Liver (tissue), 9 donors: ENCODE measurements around the gene CATSPERE. TPM values are rescaled to one million over a fixed set of nuclear protein-coding genes. Genes with fewer than 3 reads are reported as not detected.

Source experiments
- DNase-seq: peaks from one replicate; pipeline ENCODE4 v3.0.0-alpha.2; 2017; ENCODE audit warnings: low spot score
- H3K27ac ChIP-seq, 2 donors: one replicate each; pipeline ENCODE4 v1.7.0; 2013; ENCODE audit warnings: inconsistent platforms in 2 of 2, low read length in 2 of 2, control low read depth in 1 of 2, low read depth in 1 of 2, mild to moderate bottlenecking in 1 of 2
- H3K27me3 ChIP-seq, 4 donors: one replicate each; pipeline versions ENCODE4 v1.6.1 to v1.7.0; 2013; ENCODE audit warnings: low read length in 3 of 4, inconsistent platforms in 1 of 4, mild to moderate bottlenecking in 1 of 4, moderate library complexity in 1 of 4; ENCODE audit not compliant: control insufficient read depth in 4 of 4, insufficient read depth in 4 of 4
- H3K36me3 ChIP-seq, 4 donors: one replicate each; pipeline versions ENCODE4 v1.6.1 to v1.7.0; 2013; ENCODE audit warnings: low read length in 3 of 4, mild to moderate bottlenecking in 3 of 4, low read depth in 1 of 4, moderate library complexity in 1 of 4; ENCODE audit not compliant: control insufficient read depth in 4 of 4, insufficient read depth in 3 of 4
- H3K4me1 ChIP-seq, 4 donors: one replicate each; pipeline versions ENCODE4 v1.6.1 to v1.7.0; 2013; ENCODE audit warnings: low read length in 3 of 4, mild to moderate bottlenecking in 3 of 4, moderate library complexity in 1 of 4; ENCODE audit not compliant: control insufficient read depth in 4 of 4, insufficient read depth in 4 of 4
- H3K4me3 ChIP-seq, 3 donors: one replicate each; pipeline versions ENCODE4 v1.6.1 to v1.7.0; 2013; ENCODE audit warnings: low read length in 3 of 3, control low read depth in 1 of 3, low read depth in 1 of 3, mild to moderate bottlenecking in 1 of 3
- H3K9ac ChIP-seq, 2 donors: one replicate each; pipeline ENCODE4 v1.7.0; 2013; ENCODE audit warnings: low read length in 2 of 2, mild to moderate bottlenecking in 2 of 2, moderate library complexity in 2 of 2, control low read depth in 1 of 2, low read depth in 1 of 2
- H3K9me3 ChIP-seq, 4 donors: one replicate each; pipeline versions ENCODE4 v1.6.1 to v1.7.0; 2013; ENCODE audit warnings: low read length in 3 of 4; ENCODE audit not compliant: control insufficient read depth in 4 of 4
- EGR1 ChIP-seq, 2 donors: IDR thresholded peaks; 2 replicates each; pipeline ENCODE4 v1.6.1; 2016 to 2018; ENCODE audit warnings: antibody characterized with exemption in 2 of 2, low read depth in 2 of 2
- FOXA1 ChIP-seq: IDR thresholded peaks from 2 replicates; pipeline ENCODE4 v1.6.1; 2016; ENCODE audit warnings: antibody characterized with exemption
- FOXA2 ChIP-seq: IDR thresholded peaks from 2 replicates; pipeline ENCODE4 v1.6.1; 2016; ENCODE audit warnings: antibody characterized with exemption
- GABPA ChIP-seq, 2 donors: IDR thresholded peaks in 1 of 2; conservative IDR thresholded peaks in 1 of 2; 2 replicates each; pipeline ENCODE4 v1.6.1; 2016; ENCODE audit warnings: antibody characterized with exemption in 2 of 2, mild to moderate bottlenecking in 1 of 2, moderate library complexity in 1 of 2
- HNF4A ChIP-seq, 2 donors: conservative IDR thresholded peaks; 2 replicates each; pipeline ENCODE4 v1.6.1; 2016; ENCODE audit warnings: antibody characterized with exemption in 2 of 2, mild to moderate bottlenecking in 2 of 2
- HNF4G ChIP-seq: IDR thresholded peaks from 2 replicates; pipeline ENCODE4 v1.6.1; 2016; ENCODE audit warnings: antibody characterized with exemption
- JUND ChIP-seq, 2 donors: IDR thresholded peaks; 2 replicates each; pipeline ENCODE4 v1.6.1; 2016; ENCODE audit warnings: antibody characterized with exemption in 2 of 2
- NR2F2 ChIP-seq: IDR thresholded peaks from 2 replicates; pipeline ENCODE4 v1.6.1; 2016; ENCODE audit warnings: antibody characterized with exemption
- RAD21 ChIP-seq, 2 donors: IDR thresholded peaks; 2 replicates each; pipeline ENCODE4 v1.6.1; 2016; ENCODE audit warnings: antibody characterized with exemption in 2 of 2, mild to moderate bottlenecking in 2 of 2
- RXRA ChIP-seq, 2 donors: IDR thresholded peaks; 2 replicates each; pipeline ENCODE4 v1.6.1; 2017 to 2018; ENCODE audit warnings: antibody characterized with exemption in 2 of 2, mild to moderate bottlenecking in 1 of 2
- TAF1 ChIP-seq: conservative IDR thresholded peaks from 2 replicates; pipeline ENCODE4 v1.6.1; 2016; ENCODE audit warnings: antibody characterized with exemption, mild to moderate bottlenecking
- YY1 ChIP-seq: IDR thresholded peaks from 2 replicates; pipeline ENCODE4 v1.6.1; 2016; ENCODE audit warnings: antibody characterized with exemption, mild to moderate bottlenecking
- WGBS: extraction: QIAGEN DNeasy Blood & Tissue Kit; methylation state at CpG from one replicate; pipeline ENCODE4 v1.1.7; 2013; 5-methylcytosine and 5-hydroxymethylcytosine counted together
- polyA plus RNA-seq, 2 donors: library from polyadenylated mRNA; stranded (reverse) in 1 of 2; unstranded in 1 of 2; fragments of 200-250 nt in 1 of 2; fragments of >200 nt in 1 of 2; fragmentation: Nextera tagmentation in 1 of 2; extraction: Ambion mirVana in 1 of 2; gene quantifications; one replicate each; pipeline versions ENCODE4 v1.2.1 to v1.2.3, GENCODE V29; 2013 to 2015
- total RNA-seq, 2 donors: library from RNA; depleted of rRNA; stranded (reverse); fragments of >200 nt; gene quantifications; one replicate each; pipeline ENCODE4 v1.2.3, GENCODE V29; 2014
- TF ChIP-seq, protein P1 (sequence below): IDR thresholded peaks from 2 replicates; pipeline ENCODE4 v1.6.1; 2016; ENCODE audit warnings: antibody characterized with exemption
- TF ChIP-seq, protein P2 (sequence below): IDR thresholded peaks from 2 replicates; pipeline ENCODE4 v1.6.1; 2016; ENCODE audit warnings: antibody characterized with exemption
- TF ChIP-seq, protein P3 (sequence below): IDR thresholded peaks from 2 replicates; pipeline ENCODE4 v1.6.1; 2016; ENCODE audit warnings: antibody characterized with exemption
- TF ChIP-seq, protein P4 (sequence below): IDR thresholded peaks from 2 replicates; pipeline ENCODE4 v1.6.1; 2016; ENCODE audit warnings: antibody characterized with exemption, mild to moderate bottlenecking
- TF ChIP-seq, protein P5 (sequence below): fragments of 150-350 bp; IDR thresholded peaks from 2 replicates; pipeline ENCODE4 v1.5.1; 2017; ENCODE audit warnings: improper control_type of control experiment, low read depth, low read length; ENCODE audit not compliant: missing input control
- donor health status: healthy.
- donor health status: healthy.
- donor health status: healthy.
- donor health status: healthy.
- donor health status: healthy.

Gene CATSPERE
- total and polyA plus RNA-seq, 4 donors = 0.15 to 0.79 (median 0.53) TPM

DNA sequence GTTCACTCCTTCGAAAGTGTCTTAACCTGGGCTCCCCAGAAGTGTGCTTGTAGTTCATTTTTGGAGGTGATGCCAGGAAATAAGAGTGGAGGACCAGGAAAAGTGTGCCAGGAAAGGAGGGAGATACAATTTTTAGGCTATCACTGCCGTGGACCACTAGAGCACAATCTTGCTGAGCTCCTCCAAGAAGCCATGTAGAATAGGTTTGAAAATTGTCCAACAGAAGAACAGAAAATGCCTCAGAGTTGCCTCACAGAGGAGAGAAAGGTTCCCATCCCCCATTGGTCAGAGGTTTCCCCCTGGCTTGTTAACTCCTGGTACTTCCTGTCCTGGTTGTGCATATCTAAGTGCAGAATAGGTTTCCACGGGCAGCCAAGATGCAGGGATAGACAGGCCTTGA, 41.6 kb downstream of the CATSPERE start:
- Histone ChIP-seq H3K27ac (no peak overlapping the region), H3K4me1 (no peaks in the 10 kb centered on the region), H3K4me3 (no peak overlapping the region), H3K36me3 (no peaks in the 10 kb centered on the region), H3K27me3 (no peaks in the 10 kb centered on the region), H3K9ac (no peak overlapping the region), H3K9me3 (no peaks in the 10 kb centered on the region)
- TF ChIP-seq, protein P1, sequence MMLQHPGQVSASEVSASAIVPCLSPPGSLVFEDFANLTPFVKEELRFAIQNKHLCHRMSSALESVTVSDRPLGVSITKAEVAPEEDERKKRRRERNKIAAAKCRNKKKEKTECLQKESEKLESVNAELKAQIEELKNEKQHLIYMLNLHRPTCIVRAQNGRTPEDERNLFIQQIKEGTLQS = no peak
- TF ChIP-seq FOXA1 (no peak), HNF4G (no peak)
- DNase-seq = no peak
- whole genome bisulfite sequencing = 89% methylated on average over 3 of the region's 3 CpGs

DNA sequence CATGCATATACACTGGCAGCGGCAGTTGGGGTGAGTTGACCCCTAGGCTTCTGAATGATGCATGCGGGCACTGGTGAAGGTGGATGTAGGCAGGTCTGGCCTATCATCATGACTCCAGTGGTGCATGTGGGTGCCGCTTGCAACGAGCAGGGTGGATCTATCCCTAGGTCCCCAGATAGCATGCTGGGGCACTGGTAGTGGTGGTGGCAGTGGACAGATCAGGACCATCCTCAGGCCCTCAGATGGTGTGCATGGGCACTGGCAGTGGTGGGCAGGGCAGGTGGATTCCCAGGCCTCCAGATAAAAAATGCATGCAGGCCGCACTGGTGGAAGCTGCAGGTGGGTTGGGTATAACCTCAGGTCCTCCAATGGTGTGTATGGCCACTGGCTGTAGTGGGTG, 52.4 kb downstream of the CATSPERE start:
- no peak overlapping the region for H3K9ac ChIP-seq
- H3K27me3 ChIP-seq = no peaks in the 10 kb centered on the region
- no peaks in the 10 kb centered on the region for H3K36me3 ChIP-seq
- no peak overlapping the region for H3K4me3 ChIP-seq
- no peaks in the 10 kb centered on the region for H3K4me1 ChIP-seq
- 96% methylated on average over 5 of the region's 5 CpGs for WGBS
- DNase-seq = no peak
- no peak overlapping the region for H3K27ac ChIP-seq
- H3K9me3 ChIP-seq = no peaks in the 10 kb centered on the region
- TF ChIP-seq TAF1 (no peak), FOXA1 (no peak), HNF4A (conservative IDR thresholded peaks at IDR 0.05) (no peak), NR2F2 (no peak), RAD21 (IDR thresholded peaks at IDR 0.05) (no peak), FOXA2 (no peak), JUND (IDR thresholded peaks at IDR 0.05) (no peak), RXRA (IDR thresholded peaks at IDR 0.05) (no peak), EGR1 (IDR thresholded peaks at IDR 0.05; ENCODE audit: low read depth in 2 of 2) (no peak), GABPA (IDR thresholded peaks at IDR 0.05 in 1 of 2, conservative IDR thresholded peaks at IDR 0.05 in 1 of 2) (no peak), HNF4G (no peak), YY1 (no peak)
- TF ChIP-seq, protein P2, sequence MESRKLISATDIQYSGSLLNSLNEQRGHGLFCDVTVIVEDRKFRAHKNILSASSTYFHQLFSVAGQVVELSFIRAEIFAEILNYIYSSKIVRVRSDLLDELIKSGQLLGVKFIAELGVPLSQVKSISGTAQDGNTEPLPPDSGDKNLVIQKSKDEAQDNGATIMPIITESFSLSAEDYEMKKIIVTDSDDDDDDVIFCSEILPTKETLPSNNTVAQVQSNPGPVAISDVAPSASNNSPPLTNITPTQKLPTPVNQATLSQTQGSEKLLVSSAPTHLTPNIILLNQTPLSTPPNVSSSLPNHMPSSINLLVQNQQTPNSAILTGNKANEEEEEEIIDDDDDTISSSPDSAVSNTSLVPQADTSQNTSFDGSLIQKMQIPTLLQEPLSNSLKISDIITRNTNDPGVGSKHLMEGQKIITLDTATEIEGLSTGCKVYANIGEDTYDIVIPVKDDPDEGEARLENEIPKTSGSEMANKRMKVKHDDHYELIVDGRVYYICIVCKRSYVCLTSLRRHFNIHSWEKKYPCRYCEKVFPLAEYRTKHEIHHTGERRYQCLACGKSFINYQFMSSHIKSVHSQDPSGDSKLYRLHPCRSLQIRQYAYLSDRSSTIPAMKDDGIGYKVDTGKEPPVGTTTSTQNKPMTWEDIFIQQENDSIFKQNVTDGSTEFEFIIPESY = no peak
- TF ChIP-seq, protein P1 = no peak
- TF ChIP-seq, protein P3, sequence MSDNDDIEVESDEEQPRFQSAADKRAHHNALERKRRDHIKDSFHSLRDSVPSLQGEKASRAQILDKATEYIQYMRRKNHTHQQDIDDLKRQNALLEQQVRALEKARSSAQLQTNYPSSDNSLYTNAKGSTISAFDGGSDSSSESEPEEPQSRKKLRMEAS = no peak
- TF ChIP-seq, protein P4, sequence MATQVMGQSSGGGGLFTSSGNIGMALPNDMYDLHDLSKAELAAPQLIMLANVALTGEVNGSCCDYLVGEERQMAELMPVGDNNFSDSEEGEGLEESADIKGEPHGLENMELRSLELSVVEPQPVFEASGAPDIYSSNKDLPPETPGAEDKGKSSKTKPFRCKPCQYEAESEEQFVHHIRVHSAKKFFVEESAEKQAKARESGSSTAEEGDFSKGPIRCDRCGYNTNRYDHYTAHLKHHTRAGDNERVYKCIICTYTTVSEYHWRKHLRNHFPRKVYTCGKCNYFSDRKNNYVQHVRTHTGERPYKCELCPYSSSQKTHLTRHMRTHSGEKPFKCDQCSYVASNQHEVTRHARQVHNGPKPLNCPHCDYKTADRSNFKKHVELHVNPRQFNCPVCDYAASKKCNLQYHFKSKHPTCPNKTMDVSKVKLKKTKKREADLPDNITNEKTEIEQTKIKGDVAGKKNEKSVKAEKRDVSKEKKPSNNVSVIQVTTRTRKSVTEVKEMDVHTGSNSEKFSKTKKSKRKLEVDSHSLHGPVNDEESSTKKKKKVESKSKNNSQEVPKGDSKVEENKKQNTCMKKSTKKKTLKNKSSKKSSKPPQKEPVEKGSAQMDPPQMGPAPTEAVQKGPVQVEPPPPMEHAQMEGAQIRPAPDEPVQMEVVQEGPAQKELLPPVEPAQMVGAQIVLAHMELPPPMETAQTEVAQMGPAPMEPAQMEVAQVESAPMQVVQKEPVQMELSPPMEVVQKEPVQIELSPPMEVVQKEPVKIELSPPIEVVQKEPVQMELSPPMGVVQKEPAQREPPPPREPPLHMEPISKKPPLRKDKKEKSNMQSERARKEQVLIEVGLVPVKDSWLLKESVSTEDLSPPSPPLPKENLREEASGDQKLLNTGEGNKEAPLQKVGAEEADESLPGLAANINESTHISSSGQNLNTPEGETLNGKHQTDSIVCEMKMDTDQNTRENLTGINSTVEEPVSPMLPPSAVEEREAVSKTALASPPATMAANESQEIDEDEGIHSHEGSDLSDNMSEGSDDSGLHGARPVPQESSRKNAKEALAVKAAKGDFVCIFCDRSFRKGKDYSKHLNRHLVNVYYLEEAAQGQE = no peak
- TF ChIP-seq, protein P5, sequence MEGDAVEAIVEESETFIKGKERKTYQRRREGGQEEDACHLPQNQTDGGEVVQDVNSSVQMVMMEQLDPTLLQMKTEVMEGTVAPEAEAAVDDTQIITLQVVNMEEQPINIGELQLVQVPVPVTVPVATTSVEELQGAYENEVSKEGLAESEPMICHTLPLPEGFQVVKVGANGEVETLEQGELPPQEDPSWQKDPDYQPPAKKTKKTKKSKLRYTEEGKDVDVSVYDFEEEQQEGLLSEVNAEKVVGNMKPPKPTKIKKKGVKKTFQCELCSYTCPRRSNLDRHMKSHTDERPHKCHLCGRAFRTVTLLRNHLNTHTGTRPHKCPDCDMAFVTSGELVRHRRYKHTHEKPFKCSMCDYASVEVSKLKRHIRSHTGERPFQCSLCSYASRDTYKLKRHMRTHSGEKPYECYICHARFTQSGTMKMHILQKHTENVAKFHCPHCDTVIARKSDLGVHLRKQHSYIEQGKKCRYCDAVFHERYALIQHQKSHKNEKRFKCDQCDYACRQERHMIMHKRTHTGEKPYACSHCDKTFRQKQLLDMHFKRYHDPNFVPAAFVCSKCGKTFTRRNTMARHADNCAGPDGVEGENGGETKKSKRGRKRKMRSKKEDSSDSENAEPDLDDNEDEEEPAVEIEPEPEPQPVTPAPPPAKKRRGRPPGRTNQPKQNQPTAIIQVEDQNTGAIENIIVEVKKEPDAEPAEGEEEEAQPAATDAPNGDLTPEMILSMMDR = no peak
